Hematopoietic multipotent progenitor cell treated with erythropoietin and hydrocortisone succinate and interleukin-3 and kit ligand, for 15 days (in vitro differentiated cells): ENCODE results near the gene SMPD3.

Experiments used
- DNase-seq: peaks from one replicate; pipeline ENCODE4 v3.0.0-alpha.2; 2015; ENCODE audit warnings: low spot score

SMPD3 gene

DNA sequence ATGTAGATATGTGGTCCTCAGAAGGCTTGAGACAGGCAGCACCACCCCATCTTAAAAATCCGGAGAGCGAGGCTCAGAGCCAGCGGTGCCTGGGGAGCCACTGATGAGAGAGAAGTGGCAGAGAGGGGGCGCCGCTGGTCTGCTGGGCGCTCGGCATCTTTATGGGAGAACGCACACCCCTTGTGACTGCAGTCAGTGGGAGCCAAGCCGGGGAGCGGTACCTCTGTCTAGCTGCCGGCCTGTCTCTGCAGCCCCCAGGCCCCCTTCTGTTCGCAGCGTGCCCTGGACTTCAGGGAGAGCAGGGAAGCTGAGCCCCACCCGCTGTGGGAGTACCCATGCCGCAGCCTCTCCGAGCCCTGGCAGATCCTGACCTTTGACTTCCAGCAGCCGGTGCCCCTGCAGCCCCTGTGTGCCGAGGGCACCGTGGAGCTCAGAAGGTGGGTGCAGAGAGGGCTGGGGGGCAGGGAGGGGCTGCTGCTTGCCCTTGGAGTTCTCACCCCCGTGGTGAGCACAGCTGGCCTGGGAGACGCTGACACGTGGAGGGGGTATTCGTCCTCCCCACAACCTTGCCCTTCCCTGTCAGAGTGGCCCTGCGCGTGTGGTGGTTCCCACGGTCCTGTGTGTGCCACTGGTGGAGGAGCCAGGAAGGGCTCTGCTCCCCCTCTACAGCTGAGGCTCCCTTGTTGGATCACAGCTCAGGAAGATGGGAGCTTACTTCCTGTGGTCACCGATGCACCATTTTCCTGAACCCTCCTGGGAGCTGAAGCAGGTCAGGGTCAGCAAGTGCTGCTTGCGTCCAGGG lies 92.7 kb downstream of the SMPD3 start:
- no peak for DNase-seq

DNA sequence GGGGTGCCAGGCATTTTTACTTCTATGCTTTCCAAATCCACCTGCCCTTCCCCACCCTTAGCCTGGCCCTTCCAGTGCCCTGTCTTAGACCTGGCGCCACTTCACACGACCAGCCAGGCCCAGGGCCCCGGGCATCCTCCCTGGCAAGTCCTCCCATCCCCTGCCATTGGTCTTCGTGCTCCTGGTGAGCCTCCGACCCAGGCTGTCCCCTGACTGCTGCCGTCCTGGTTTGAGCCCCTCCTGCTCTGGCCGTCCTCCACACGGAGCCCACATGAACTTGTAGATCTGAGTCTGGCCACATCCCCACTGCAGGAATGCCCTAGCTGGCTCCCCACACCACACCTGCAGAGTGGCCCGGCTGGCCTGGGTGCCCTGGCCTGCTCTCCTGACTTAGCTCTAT lies 93.5 kb downstream of the SMPD3 start:
- no peak for DNase-seq

DNA sequence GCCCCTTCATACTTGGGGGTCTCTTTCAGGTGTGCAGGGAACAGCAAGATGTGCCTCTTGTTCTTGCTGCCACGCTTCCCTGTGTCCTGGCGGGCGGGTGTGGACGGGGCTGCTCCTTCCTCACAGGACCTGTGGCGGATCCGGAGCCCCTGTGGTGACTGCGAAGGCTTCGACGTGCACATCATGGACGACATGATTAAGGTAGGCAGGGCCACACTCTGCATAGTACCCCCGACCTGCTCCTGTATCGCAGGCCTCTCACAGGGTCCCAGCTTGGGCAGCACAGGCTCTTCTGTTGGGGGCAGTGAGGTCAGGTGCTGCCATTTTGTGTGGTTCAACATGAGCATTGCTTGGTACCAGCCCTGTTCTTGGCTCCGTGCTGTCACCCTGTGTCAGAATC lies 94.9 kb downstream of the SMPD3 start:
- DNase-seq: no peak

DNA sequence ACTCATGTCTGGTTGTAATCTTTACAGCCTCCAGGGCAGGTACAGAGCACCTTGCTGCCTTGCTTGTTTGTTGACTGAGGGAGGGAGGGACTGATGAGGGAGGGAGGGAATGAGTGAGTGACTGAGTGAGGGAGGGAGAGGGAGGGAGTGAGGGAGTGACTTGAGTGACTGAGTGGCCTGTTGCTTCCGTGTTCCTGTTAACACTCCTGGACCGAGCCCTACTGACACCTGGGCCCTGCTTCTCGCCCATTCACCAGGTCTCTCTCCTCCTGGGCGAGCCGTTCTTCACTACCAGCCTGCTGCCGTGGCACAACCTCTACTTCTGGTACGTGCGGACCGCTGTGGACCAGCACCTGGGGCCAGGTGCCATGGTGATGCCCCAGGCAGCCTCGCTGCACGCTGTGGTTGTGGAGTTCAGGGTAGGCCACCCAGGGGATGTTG lies 96.3 kb downstream of the SMPD3 start:
- no peak for DNase-seq

DNA sequence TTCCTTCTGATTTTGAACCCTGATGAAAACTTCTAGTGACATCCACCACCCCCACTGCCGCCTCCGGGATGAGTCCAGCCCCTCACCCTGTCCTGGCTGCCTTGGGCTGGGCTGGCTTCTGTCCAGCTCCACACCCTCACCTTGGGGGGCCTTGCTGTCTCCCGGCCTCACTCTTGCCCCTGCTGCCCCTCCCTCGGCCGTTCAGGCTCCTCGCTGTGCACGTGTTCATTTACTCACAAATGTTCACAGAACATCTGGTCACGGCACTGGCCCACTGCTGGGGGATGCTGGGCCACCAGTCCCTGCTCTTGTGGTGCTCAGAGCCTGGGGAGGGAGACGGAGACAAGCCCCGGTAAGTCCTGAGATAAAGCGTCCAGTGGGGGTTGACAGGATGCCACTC lies 96.8 kb downstream of the SMPD3 start:
- DNase-seq: no peak

DNA sequence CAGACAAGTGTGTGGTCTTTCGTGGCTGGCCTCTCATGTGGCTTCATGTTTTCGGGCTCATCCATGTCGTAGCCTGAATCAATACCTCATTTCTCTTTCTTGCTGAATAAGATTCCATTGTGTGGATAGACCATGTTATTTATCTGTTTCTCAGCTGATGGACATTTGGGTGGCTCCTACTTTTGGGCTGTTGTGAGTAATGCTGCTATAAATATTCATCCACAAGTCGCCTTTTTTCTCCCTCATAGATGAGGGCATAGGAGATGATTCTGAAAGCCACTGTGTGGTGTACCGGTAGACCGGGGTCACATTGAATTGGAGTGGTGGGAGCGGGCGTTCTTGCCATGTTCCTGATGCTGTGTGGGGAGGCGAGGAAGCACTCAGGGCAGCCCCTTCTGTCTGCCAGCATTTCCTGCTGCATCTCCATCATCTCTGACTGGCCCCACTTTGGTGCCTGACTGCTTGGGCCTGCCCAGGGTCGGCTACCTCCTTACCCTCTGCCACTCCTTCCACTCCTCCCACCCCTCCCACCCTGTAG lies 97.4 kb downstream of the SMPD3 start:
- no peak for DNase-seq

DNA sequence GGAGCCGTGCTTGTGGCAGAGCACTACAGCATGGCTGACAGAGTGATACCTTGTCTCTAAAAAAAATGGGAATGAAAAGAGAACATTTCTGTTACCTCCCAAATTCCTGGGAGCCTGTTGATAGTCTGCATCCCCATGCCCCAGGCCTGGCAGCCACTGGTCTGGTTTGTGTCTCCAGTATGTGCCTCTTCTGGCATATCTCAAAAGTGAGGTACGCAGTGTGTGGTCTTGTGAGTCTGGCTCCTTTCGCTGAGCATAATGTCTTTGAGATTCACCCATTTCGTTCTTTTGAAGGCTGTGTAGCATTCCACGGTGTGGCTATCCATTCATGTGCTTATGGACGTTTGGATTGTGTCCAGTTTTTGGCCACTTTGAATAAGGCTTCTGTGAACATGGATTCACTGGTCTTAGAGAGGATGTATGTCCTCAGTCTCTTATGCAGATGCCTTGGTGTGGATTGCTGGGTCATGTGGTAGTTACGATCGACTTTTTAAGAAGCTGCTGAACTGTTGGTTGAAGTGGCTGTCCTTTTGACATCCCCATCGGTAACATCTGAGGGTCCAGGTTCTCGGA lies 98.4 kb downstream of the SMPD3 start:
- no peak for DNase-seq

DNA sequence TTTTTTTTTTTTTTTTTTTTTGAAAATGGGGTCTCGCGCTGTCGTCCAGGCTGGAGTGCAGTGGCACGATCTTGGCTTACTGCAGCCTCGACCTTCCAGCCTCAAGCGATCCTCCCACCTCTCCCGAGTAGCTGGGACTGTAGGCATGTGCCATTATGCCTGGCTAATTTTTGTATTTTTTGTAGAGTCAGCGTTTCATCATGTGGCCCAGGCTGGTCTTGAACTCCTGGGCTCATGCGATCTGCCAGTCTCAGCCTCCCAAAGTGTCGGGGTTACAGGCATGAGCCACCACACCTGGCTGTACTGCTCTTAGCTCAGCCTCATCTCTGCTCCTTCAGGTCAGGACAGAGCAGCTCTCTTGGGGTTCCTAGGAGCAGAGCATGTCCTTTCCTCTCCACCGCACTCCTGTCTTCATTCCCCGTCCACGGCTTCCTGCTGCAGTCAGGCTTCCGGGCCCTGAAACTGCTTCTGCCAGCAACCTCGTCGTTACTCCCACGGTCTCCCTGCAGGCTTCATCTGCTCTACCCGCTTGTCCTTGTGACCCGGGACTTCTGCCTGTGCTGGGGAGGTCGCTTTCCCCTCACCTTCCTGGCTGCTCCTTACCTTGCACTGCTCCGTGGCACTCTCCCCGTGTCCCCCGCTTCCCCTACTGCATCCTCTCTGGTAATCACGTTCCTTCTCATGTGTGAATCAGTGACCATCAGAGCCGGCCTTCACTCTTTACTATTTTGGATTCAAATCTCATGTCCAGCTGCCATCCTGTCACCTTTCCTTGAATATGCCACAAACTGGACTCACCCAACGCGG lies 99.5 kb downstream of the SMPD3 start:
- no peak for DNase-seq

DNA sequence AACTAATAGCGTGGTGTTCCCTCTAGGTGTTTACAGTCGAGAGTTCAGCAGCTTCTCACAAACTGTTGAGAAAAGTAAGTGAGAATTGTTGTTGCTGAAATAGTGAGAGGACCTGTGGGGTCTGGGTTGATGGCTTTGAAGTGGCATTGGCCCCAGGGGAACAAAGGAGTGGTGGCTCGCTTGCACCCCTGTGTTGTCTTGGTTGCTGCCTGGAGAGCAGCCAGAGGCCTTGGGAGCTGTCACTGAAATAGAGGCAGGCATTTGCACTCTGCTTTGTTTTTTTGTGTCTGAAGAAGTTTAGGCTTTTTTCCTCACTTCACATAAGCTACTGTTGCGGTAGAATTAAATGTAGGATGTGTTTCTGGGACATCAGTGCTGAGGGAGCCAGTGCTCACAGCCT lies 100.7 kb downstream of the SMPD3 start:
- DNase-seq: no peak

DNA sequence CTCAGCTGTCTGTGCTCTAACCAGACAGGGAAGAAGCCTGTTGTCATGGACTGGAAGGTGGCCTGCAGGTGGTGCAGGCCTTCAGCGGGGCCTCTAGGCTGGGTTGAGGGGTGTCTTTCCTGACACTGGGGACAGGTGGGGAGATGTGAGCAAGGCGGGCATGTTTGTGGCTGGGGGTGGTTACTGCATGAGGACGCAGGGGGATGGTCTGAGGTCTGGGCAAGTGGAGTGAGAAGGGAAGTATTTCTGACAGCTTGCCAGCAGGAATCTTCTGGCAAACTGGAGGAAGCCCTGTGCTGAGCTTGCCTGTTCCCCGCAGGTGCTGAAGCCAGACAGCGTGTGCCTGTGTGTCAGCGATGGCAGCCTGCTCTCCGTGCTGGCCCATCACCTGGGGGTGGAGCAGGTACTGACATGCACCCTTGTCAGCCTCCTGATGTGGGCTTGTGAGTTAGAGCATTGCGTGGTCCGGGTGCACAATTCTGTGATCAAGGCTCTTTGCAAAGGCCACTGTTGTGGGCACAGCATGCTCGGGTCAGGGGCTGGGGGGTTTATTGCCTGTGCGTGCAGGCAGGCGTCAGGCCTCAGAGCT lies 101.3 kb downstream of the SMPD3 start:
- DNase-seq: no peak

DNA sequence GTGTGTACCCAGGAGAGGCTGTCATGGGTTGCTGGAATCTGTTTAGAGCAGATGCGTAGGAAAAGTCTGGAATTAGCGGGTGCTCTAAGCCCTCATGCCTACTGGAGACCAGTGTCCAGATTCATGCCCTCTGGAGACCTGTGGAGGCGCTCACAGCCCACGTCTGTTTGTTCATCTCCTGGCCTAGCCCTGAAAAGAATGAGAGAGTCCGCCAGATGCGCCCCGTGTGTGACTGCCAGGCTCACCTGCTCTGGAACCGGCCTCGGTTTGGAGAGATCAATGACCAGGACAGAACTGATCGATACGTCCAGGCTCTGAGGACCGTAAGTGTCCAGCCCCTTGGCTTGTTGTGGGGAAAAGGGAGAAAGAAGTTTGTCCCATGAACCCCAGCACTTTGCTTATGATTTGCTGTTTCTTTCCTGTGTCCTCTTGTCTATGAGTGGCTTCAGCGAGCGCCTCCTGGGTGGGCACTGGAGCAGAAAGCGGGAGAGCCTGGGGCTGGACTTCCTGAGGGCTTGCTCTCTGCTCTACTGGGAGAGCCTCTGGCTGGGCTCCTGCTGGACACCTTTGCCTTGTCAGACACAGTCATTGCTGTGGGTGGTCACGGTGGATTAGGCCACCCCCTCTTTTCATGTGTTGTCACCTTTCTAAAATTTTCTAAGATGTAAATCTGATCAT lies 102.2 kb downstream of the SMPD3 start:
- DNase-seq: no peak

DNA sequence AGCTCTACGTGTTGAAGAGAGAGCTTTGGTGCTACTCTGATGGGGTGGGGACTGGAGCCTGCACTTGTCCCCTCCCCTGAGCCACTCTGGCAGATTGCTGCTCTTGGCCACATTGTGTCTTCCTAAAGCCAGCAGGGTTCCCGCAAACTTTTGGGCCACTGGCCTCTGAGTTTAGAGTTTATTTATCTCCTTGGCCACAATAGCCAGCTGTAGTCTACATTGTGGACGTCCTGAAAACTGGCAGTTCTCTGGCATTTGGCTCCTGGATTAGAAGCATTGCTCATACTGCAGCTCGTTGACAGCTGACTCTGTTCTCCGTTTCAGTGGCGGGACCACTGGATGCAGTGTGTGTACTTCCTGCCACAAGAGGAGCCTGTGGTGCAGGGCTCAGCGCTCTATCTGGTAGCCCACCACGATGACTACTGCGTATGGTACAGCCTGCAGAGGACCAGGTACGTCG lies 102.9 kb downstream of the SMPD3 start:
- no peak for DNase-seq

DNA sequence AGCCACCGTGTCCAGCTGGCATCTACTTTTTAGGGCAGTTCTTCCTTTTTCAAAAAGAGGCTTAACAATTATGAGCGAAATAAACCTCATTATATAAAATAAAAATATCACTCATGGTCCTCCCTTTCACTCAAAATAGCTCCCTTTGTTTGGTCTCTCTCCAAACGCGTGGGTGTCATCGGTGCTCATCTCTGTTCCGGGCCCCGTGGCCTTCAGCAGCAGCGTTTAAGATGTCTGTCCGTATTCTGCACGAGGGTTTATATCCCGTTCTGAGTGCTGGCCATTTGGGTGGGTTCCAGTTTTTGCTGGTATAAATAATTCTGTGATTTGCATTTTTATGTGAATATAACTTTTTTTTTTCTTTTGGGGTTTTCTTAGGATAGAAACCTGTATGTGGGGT lies 104.1 kb downstream of the SMPD3 start:
- DNase-seq: no peak

DNA sequence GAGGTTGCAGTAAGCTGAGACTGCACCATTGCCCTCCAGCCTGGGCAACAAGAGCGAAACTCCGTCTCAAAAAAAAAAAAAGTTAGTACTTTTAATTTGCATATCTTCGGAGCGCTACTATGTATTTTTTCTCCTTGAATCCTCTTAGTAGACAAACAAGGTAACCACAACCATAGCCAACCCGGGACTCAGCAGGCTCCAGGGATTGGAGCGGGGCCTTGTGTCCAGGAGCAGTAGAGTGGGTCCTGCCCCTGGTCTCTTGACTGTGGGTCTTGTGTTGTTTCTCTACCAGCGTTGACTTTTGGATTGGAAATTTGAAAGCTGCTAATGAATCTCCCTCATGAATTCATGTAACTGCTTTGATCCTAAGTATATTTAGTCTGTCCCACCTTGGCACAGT lies 105.2 kb downstream of the SMPD3 start:
- no peak for DNase-seq

DNA sequence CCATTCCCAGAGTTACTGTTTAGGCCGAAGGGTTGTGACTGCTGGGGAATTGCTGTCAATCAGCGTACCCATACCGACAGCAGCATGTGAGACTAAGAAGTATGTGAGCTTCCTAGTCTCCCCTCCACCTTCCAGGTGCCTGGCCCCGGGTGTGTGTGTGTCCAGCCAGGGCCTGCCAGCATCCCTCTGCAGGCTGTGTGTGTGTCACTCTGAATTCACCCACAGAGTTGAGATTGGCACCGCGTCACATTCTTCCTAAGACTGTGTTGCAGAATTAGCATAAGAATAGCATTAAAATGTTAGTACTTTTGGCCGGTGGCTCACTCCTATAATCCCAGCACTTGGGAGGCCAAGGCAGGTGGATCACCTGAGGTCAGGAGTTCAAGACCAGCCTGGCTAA lies 105.7 kb downstream of the SMPD3 start:
- DNase-seq: no peak

DNA sequence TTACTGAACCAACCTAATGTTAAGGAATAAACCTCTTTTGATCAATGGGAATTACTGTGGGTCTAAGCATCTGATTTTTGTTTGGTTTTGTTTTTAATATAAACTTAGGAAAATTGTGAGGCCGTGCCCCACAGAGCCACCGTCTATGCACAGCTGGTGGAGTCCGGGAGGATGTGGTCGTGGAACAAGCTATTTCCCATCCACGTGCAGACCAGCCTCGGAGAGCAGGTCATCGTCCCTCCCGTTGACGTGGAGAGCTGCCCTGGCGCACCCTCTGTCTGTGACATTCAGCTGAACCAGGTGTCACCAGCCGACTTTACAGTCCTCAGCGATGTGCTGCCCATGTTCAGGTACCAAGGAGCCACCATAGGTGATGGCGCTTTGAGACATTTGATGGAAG lies 109.1 kb downstream of the SMPD3 start:
- DNase-seq: no peak

DNA sequence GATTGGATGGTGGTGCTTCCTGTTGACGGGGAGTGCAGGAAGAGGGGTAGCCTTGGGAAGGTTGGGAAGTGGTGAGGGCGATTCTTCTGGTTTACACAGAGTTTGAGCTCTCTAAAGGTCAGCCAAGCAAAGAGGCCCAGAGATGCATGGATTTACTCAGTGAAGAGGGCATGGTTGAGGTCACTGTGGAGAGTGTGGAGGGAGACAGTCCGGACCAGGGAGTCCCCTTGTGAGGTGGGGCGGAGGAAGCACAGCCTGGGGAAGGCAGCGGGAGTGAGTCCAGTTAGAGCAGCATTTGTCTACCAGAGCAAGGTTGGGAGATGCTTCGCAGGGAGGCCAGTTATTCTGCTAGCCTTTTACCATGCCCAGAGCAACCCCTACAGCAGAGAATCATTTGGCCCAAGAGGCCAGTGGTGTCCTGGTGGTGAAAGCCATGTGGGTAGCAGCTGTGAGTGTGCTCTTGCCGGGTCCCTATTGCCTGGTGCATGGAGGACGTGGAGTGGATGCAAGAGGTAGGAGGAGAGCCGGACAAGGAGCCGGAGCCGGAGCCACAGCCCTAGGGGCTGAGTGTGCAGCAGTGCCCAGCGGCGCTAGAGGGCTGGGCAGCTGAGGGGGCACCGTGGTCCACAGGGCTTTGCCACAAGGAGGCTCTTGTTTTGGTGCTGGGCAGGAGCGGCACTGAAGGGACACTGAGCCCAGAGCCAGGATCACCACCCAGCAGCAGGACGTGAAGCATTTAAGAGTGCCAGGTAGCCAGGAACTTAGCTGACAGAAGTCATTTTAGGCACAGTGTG lies 109.8 kb downstream of the SMPD3 start:
- no peak for DNase-seq

DNA sequence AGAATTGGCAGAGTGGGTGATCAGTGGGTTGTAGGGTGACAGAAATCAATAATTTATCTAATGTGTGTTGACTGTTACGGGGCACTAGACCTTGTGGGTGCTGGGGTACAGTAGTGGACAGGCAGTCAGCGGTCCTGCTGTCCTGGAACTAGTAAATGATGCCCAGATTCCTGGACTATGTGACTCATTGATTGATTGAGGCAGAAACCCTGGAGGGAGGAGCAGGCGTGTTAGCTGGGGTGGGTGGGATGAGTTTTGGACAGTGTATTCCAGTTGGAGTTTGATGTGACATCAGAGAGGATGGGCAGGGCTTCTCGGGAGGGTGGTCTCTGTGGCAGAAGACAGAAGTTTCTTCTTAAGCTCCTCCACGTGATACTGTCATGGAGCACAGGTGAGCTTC lies 113.1 kb downstream of the SMPD3 start:
- DNase-seq: no peak

DNA sequence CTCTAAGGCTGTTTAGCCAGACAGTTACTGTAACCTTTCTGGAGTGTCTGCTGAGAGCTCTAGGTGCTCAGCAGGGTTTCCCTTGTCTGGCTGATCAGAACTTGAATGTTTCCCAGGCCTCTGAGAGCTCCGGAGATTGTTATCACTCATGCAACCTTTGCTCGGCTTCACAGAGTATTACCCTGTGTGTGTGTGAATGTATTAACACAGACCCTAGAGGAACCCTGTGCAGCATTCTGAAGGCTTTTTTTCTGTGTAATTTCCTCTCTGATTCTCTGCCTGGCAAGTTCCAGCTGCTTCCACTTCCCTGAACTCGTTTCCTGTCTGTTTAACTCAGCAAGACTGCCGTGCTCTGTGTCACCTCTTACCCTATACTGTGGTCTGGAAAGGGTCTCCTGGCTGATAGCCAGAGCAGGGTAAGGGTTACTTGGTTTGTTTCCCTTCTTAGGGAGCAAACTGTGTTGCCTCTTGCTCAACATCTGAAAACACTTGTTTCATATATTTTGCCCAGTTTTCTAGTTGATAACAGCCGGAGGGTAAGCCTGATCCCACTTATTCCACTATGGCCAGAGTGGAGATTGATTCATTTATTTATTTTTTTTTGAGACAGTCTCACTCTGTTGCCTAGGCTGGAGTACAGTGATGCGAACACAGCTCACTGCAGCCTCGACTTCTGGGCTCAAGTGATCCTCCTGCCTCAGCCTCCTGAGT lies 115.7 kb downstream of the SMPD3 start:
- no peak for DNase-seq

DNA sequence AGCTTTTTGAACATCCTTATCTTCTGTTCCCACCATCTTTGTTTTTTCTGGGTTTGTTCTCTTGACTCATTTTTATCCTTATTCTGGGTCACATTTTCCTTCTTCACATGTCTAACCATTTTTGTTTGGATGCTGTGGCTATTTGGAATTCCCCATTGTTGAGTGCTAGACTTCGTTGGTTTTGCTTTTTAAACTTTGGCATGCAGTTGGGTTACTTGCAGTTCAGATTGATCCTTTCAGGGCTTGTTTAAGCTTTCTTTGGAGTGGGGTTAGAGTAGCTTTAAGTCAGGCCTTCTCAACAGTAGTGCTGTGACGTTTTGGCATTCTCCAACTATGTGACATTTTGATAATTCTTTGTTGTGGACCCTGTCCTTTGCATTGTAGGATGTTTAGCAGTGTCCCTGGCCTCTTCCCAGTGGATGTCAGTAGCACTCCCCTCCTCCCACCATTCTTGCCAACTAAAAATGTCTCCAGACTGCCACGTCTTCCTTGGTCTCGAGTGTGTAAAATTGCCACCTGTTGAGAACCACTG lies 116.4 kb downstream of the SMPD3 start:
- DNase-seq: no peak
